ENCODE data around the gene KRTAP3-3.

The KRTAP3-3 gene

GRCh38 chr17:40944531-40944930 is 49.4 kb downstream of the KRTAP3-3 start (continued):
- no peak for TF ChIP-seq CSRNP3 (CRISPR knock-in tag; IDR thresholded peaks at IDR 0.05)
- no peak for TF ChIP-seq ZNF70 (CRISPR knock-in tag; IDR thresholded peaks at IDR 0.05)
